Measurements from ENCODE around the gene H6PD.

The H6PD gene

GRCh38 chr1:9248341-9249262, 14.0 kb downstream of the H6PD start:
- no peak for DNase-seq (ENCODE audit: low read depth in 1 of 2, low spot score in 1 of 2)
- Histone ChIP-seq H3K27ac (replicated peaks) (no peak overlapping the region), H3K4me3 (replicated peaks; ENCODE audit: insufficient read depth, low read length) (no peak overlapping the region), H3K27me3 (ENCODE audit: insufficient read depth, poor library complexity, severe bottlenecking) (no peaks in the 10 kb centered on the region)
- TF ChIP-seq GABPA (IDR thresholded peaks at IDR 0.05; ENCODE audit: low read depth) (no peak), SPI1 (IDR thresholded peaks at IDR 0.05; ENCODE audit: borderline replicate concordance, low read depth) (no peak), REST (IDR thresholded peaks at IDR 0.05; ENCODE audit: insufficient replicate concordance, low read depth) (no peak), POLR2AphosphoS5 (IDR thresholded peaks at IDR 0.05; ENCODE audit: low read depth) (no peak), CTCF (IDR thresholded peaks at IDR 0.05; ENCODE audit: insufficient read depth, low read length) (no peak)

DNA sequence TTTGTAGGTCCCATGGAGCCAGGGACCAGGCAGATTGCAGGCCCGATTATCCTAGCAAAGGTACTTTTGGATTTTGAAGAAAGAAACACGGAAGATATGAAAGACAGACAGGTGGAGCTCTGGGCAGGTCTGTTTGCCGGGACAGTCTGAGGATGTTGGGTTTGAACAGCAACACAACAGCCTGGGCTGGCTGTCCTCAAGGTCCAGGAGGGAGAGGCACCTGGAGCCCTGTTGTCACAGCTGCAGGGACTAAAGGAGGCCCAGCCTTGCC, 14.6 kb downstream of the H6PD start:
- Histone ChIP-seq H3K4me3 (replicated peaks; ENCODE audit: insufficient read depth, low read length) (no peak overlapping the region), H3K27ac (replicated peaks) (no peak overlapping the region), H3K27me3 (ENCODE audit: insufficient read depth, poor library complexity, severe bottlenecking) (no peaks in the 10 kb centered on the region)
- DNase-seq (ENCODE audit: low read depth in 1 of 2, low spot score in 1 of 2), result no peak
- TF ChIP-seq CTCF (IDR thresholded peaks at IDR 0.05; ENCODE audit: insufficient read depth, low read length) (no peak), REST (IDR thresholded peaks at IDR 0.05; ENCODE audit: insufficient replicate concordance, low read depth) (no peak), SPI1 (IDR thresholded peaks at IDR 0.05; ENCODE audit: borderline replicate concordance, low read depth) (no peak), POLR2AphosphoS5 (IDR thresholded peaks at IDR 0.05; ENCODE audit: low read depth) (no peak), GABPA (IDR thresholded peaks at IDR 0.05; ENCODE audit: low read depth) (no peak)

DNA sequence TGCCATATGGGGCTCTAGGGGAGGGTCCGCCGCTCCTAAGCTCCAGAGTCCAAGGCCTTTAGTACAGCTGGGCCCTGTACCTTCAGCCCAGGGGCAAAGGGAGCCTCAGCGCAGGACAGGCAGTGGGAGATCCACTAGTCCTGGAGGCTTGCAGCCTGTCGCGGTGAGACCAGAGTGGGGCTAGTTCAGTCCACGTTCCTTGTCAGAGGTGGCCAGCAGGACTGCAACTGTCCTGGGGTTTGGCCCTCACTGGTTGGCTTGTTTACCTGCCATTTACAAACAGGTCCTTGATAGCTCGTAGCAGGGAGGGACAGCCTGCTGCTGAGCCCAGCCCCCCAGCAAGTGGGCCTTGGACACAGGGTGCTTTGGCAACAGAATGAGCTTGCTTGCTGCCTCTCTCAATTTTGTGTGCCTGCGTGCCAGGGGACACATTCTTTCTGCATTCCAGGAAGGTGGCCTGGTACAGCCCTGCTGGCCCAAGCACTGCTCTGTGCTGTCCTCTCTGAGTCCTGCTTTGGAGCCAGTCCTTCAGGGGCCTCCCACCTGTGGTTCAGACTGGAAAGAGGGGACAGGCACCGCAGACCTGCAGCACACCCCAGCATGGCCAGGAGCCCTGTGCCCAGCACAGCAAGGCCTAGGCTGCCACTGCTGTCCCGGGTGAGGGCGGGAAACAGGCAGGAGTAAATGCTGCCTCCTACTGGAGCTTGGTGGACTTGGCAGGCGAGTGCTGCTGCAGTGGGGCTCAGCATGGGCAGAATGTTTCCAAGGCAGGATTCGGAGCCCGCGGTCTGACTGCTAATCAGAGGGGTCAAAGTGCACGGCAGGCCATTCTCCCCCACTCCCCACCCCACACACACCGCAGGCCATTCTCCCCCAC, 15.2 kb downstream of the H6PD start:
- Histone ChIP-seq H3K4me3 (replicated peaks; ENCODE audit: insufficient read depth, low read length) (no peak overlapping the region), H3K27ac (replicated peaks) (0 out of 2 replicates have a peak overlapping the region, but pooled peaks have one; percentile 6), H3K27me3 (ENCODE audit: insufficient read depth, poor library complexity, severe bottlenecking) (no peaks in the 10 kb centered on the region)
- TF ChIP-seq REST (IDR thresholded peaks at IDR 0.05; ENCODE audit: insufficient replicate concordance, low read depth) (no peak), CTCF (IDR thresholded peaks at IDR 0.05; ENCODE audit: insufficient read depth, low read length) (peak; percentile 82)
- peak in 1 of 2 experiments; percentile 77 for DNase-seq (ENCODE audit: low read depth in 1 of 2, low spot score in 1 of 2)
